GM23248 (cell line): ENCODE results near the gene XRCC4. TPM values are rescaled to one million over a fixed set of nuclear protein-coding genes. Genes with fewer than 3 reads are reported as not detected.

Source experiments
- DNase-seq: peaks from one replicate; pipeline ENCODE4 v3.0.0-alpha.2; 2015
- H2AFZ ChIP-seq: fragments of 200-600 bp; sonication (generic); 2 replicates; pipeline ENCODE4 v1.6.1; 2016; ENCODE audit warnings: antibody characterized with exemption
- H3F3A ChIP-seq: fragments of 200-600 bp; sonication (generic); 2 replicates; pipeline ENCODE4 v1.6.1; 2016; ENCODE audit warnings: mild to moderate bottlenecking, antibody characterized with exemption, mixed run types; ENCODE audit not compliant: insufficient read depth
- H3K27ac ChIP-seq: fragments of 200-600 bp; sonication (generic); 2 replicates; pipeline ENCODE4 v1.5.1; 2016; ENCODE audit warnings: mild to moderate bottlenecking
- H3K27me3 ChIP-seq: fragments of 200-600 bp; sonication (generic); replicated peaks from 2 replicates; pipeline ENCODE4 v1.6.1; 2016; ENCODE audit warnings: mild to moderate bottlenecking; ENCODE audit not compliant: insufficient read depth
- H3K36me3 ChIP-seq: fragments of 200-600 bp; sonication (generic); 2 replicates; pipeline ENCODE4 v1.6.1; 2016; ENCODE audit warnings: low read depth, mild to moderate bottlenecking
- H3K4me1 ChIP-seq: fragments of 200-600 bp; sonication (generic); 2 replicates; pipeline ENCODE4 v1.6.1; 2016; ENCODE audit warnings: mild to moderate bottlenecking; ENCODE audit not compliant: insufficient read depth
- H3K4me2 ChIP-seq: fragments of 200-600 bp; sonication (generic); one replicate; pipeline ENCODE4 v1.6.1; 2016; ENCODE audit warnings: mild to moderate bottlenecking; ENCODE audit not compliant: unreplicated experiment
- H3K4me3 ChIP-seq: fragments of 200-600 bp; sonication (generic); 2 replicates; pipeline ENCODE4 v1.5.1; 2016; ENCODE audit warnings: mild to moderate bottlenecking
- H3K79me2 ChIP-seq: fragments of 200-600 bp; sonication (generic); 2 replicates; pipeline ENCODE4 v1.6.1; 2016; ENCODE audit warnings: mild to moderate bottlenecking; ENCODE audit not compliant: insufficient read depth
- H3K9ac ChIP-seq: fragments of 200-600 bp; sonication (generic); 2 replicates; pipeline ENCODE4 v1.6.1; 2016; ENCODE audit warnings: mild to moderate bottlenecking
- H3K9me2 ChIP-seq: fragments of 200-600 bp; sonication (generic); 2 replicates; pipeline ENCODE4 v1.6.1; 2016; ENCODE audit warnings: mixed run types, mild to moderate bottlenecking, moderate library complexity; ENCODE audit not compliant: insufficient read depth
- H3K9me3 ChIP-seq: fragments of 200-600 bp; sonication (generic); one replicate; pipeline ENCODE4 v1.6.1; 2017; ENCODE audit warnings: low read depth
- H4K20me1 ChIP-seq: fragments of 200-600 bp; sonication (generic); 2 replicates; pipeline ENCODE4 v1.6.0; 2016; ENCODE audit not compliant: insufficient read depth
- EZH2 ChIP-seq: fragments of 200-600 bp; sonication (generic); IDR thresholded peaks from 2 replicates; pipeline ENCODE4 v1.6.1; 2018; ENCODE audit warnings: antibody characterized with exemption, mild to moderate bottlenecking; ENCODE audit not compliant: insufficient read depth, poor library complexity, severe bottlenecking
- EZH2phosphoT487 ChIP-seq: fragments of 200-600 bp; sonication (generic); IDR thresholded peaks from 2 replicates; pipeline ENCODE4 v1.6.1; 2018; ENCODE audit warnings: antibody characterized with exemption, moderate library complexity, mild to moderate bottlenecking, low read depth; ENCODE audit not compliant: insufficient read depth
- WGBS, 2 experiments: methylation state at CpG; one replicate each; pipeline ENCODE4 v1.1.6; 2015 to 2017; ENCODE audit warnings: low lambda C conversion rate in 2 of 2, low coverage in 1 of 2; ENCODE audit errors: missing lambda C conversion rate in 2 of 2; 5-methylcytosine and 5-hydroxymethylcytosine counted together
- in situ Hi-C: fragments of 300-500 bp; cut with MboI; formaldehyde crosslinking; loops from 2 replicates; pipeline ENCODE4 v1.15.0; 2020
- polyA plus RNA-seq: library from polyadenylated mRNA; unstranded; fragments of >200 nt; fragmentation: Nextera tagmentation; extraction: Ambion mirVana; gene quantifications from 2 replicates; pipeline ENCODE4 v1.2.1, GENCODE V29; 2016
- total RNA-seq: library from RNA; depleted of rRNA; stranded (reverse); fragments of >200 nt; shearing (Covaris generic); gene quantifications from 2 replicates; pipeline ENCODE4 v1.2.3, GENCODE V29; 2014

The XRCC4 gene
- total and polyA plus RNA-seq, 2 experiments from 2014 or later, result 11.5 to 11.7 TPM

- H3K9me3 ChIP-seq, result no peaks in the 10 kb centered on the region
- no peaks in the 10 kb centered on the region for H4K20me1 ChIP-seq
- H3F3A ChIP-seq, result no peaks in the 10 kb centered on the region
- no peaks in the 10 kb centered on the region for H3K9me2 ChIP-seq
- in situ Hi-C loops, result no loop called here
- H3K4me3 ChIP-seq, result no peak overlapping the region
- H3K4me1 ChIP-seq, result no peaks in the 10 kb centered on the region
- no peak overlapping the region for H3K27ac ChIP-seq
- TF ChIP-seq EZH2 (no peak), EZH2phosphoT487 (no peak)
- DNase-seq, result no peak
- H3K79me2 ChIP-seq, result no peaks in the 10 kb centered on the region
- no peaks in the 10 kb centered on the region for H3K36me3 ChIP-seq
- no peak overlapping the region for H3K4me2 ChIP-seq
- no peak overlapping the region for H2AFZ ChIP-seq
- no peaks in the 10 kb centered on the region for H3K27me3 ChIP-seq
- WGBS, 2 experiments, result 86 to 92% methylated on average over 2 of the region's 2 CpGs
- no peak overlapping the region for H3K9ac ChIP-seq
Measured at GRCh38 chr5:83394190-83394589, 316.8 kb downstream of the XRCC4 start.

- H3K4me2 ChIP-seq, result no peak overlapping the region
- 57 to 68% methylated on average over 1 of the region's 1 CpG for WGBS, 2 experiments
- no peaks in the 10 kb centered on the region for H3K27me3 ChIP-seq
- no peak overlapping the region for H3K4me3 ChIP-seq
- H3K9me2 ChIP-seq, result no peaks in the 10 kb centered on the region
- in situ Hi-C loops, result no loop called here
- no peaks in the 10 kb centered on the region for H3F3A ChIP-seq
- no peak overlapping the region for H2AFZ ChIP-seq
- H3K4me1 ChIP-seq, result no peaks in the 10 kb centered on the region
- no peaks in the 10 kb centered on the region for H3K79me2 ChIP-seq
- DNase-seq, result no peak
- H4K20me1 ChIP-seq, result no peaks in the 10 kb centered on the region
- no peak for TF ChIP-seq EZH2
- H3K27ac ChIP-seq, result no peak overlapping the region
- H3K9me3 ChIP-seq, result no peaks in the 10 kb centered on the region
- H3K36me3 ChIP-seq, result no peaks in the 10 kb centered on the region
- H3K9ac ChIP-seq, result no peak overlapping the region
Measured at GRCh38 chr5:83396662-83397061, 319.3 kb downstream of the XRCC4 start.

- Histone ChIP-seq H2AFZ (no peak overlapping the region), H3F3A (no peaks in the 10 kb centered on the region), H3K9me3 (no peaks in the 10 kb centered on the region), H3K27me3 (no peaks in the 10 kb centered on the region), H3K4me1 (no peaks in the 10 kb centered on the region), H3K4me2 (no peak overlapping the region), H4K20me1 (no peaks in the 10 kb centered on the region), H3K4me3 (no peak overlapping the region), H3K9me2 (no peaks in the 10 kb centered on the region), H3K36me3 (no peaks in the 10 kb centered on the region), H3K79me2 (no peaks in the 10 kb centered on the region), H3K27ac (no peak overlapping the region), H3K9ac (no peak overlapping the region)
- TF ChIP-seq EZH2 (no peak), EZH2phosphoT487 (no peak)
- WGBS, 2 experiments, result 44 to 57% methylated on average over 1 of the region's 1 CpG
- no peak for DNase-seq
- in situ Hi-C loops, result no loop called here
Measured at GRCh38 chr5:83397658-83398057, 320.3 kb downstream of the XRCC4 start.

- H2AFZ ChIP-seq, result no peak overlapping the region
- TF ChIP-seq EZH2phosphoT487, result no peak
- no peak for TF ChIP-seq EZH2
- no peaks in the 10 kb centered on the region for H3K36me3 ChIP-seq
- H3K4me1 ChIP-seq, result no peaks in the 10 kb centered on the region
- DNase-seq, result no peak
- H3K9me3 ChIP-seq, result no peaks in the 10 kb centered on the region
- no peaks in the 10 kb centered on the region for H3K79me2 ChIP-seq
- H3K27me3 ChIP-seq, result no peaks in the 10 kb centered on the region
- in situ Hi-C loops, result no loop called here
- H3K9me2 ChIP-seq, result no peaks in the 10 kb centered on the region
- H3F3A ChIP-seq, result no peaks in the 10 kb centered on the region
- H3K9ac ChIP-seq, result no peak overlapping the region
- no peak overlapping the region for H3K4me3 ChIP-seq
- 92 to 93% methylated on average over 4 of the region's 4 CpGs for WGBS, 2 experiments
- H3K4me2 ChIP-seq, result no peak overlapping the region
- H3K27ac ChIP-seq, result no peak overlapping the region
- no peaks in the 10 kb centered on the region for H4K20me1 ChIP-seq
Measured at GRCh38 chr5:83400241-83400640, 322.9 kb downstream of the XRCC4 start.

GRCh38 chr5:83400701-83401100 lies 323.4 kb downstream of the XRCC4 start:
- no peaks in the 10 kb centered on the region for H3F3A ChIP-seq
- no peak overlapping the region for H3K4me2 ChIP-seq
- no peaks in the 10 kb centered on the region for H4K20me1 ChIP-seq
- no peak overlapping the region for H3K27ac ChIP-seq
- no peaks in the 10 kb centered on the region for H3K79me2 ChIP-seq
- in situ Hi-C loops, result no loop called here
- H3K4me3 ChIP-seq, result no peak overlapping the region
- 95 to 97% methylated on average over 3 of the region's 3 CpGs for WGBS, 2 experiments
- H3K27me3 ChIP-seq, result no peaks in the 10 kb centered on the region
- no peaks in the 10 kb centered on the region for H3K36me3 ChIP-seq
- TF ChIP-seq EZH2phosphoT487, result no peak
- TF ChIP-seq EZH2, result no peak
- no peak for DNase-seq
- H3K9me3 ChIP-seq, result no peaks in the 10 kb centered on the region
- H3K4me1 ChIP-seq, result no peaks in the 10 kb centered on the region
- no peaks in the 10 kb centered on the region for H3K9me2 ChIP-seq
- no peak overlapping the region for H2AFZ ChIP-seq
- no peak overlapping the region for H3K9ac ChIP-seq
